ENCODE results near the gene CXCL3. TPM values are rescaled to one million over a fixed set of nuclear protein-coding genes. Genes with fewer than 3 reads are reported as not detected.

Gene CXCL3
- total and polyA plus RNA-seq, 2 experiments from 2014 or later: 3.6 to 19.5 TPM

DNA sequence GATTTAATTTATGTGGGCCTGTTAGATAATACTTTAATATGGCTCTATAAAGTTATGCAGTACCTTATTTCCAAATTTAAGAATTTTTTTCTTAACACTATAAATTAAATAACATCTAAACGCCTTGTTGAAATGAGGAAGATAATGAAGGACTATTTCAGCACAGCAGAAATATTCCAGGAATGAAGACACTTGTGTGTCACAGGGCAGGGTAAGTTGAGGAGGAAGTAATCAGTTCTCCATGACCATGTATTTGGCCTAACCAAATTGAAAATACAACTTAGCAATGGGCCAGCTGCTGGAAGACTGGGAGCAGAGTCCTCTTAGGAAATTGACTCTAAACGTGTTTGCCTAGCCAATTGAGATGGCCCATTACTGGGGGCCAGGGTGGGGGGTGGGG, 16.9 kb downstream of the CXCL3 start (continued):
- TF ChIP-seq, protein P1, sequence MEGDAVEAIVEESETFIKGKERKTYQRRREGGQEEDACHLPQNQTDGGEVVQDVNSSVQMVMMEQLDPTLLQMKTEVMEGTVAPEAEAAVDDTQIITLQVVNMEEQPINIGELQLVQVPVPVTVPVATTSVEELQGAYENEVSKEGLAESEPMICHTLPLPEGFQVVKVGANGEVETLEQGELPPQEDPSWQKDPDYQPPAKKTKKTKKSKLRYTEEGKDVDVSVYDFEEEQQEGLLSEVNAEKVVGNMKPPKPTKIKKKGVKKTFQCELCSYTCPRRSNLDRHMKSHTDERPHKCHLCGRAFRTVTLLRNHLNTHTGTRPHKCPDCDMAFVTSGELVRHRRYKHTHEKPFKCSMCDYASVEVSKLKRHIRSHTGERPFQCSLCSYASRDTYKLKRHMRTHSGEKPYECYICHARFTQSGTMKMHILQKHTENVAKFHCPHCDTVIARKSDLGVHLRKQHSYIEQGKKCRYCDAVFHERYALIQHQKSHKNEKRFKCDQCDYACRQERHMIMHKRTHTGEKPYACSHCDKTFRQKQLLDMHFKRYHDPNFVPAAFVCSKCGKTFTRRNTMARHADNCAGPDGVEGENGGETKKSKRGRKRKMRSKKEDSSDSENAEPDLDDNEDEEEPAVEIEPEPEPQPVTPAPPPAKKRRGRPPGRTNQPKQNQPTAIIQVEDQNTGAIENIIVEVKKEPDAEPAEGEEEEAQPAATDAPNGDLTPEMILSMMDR (conservative IDR thresholded peaks at IDR 0.05; ENCODE audit: low read depth in 2 of 2): no peak
- TF ChIP-seq CREB1 (CRISPR knock-in tag; IDR thresholded peaks at IDR 0.05; ENCODE audit: low read depth) (no peak), ZNF331 (CRISPR knock-in tag; IDR thresholded peaks at IDR 0.05; ENCODE audit: low read depth) (no peak), EZH2phosphoT487 (IDR thresholded peaks at IDR 0.05; ENCODE audit: unreplicated experiment) (no peak), EZH2 (IDR thresholded peaks at IDR 0.05; ENCODE audit: low read depth, unreplicated experiment) (no peak)
- TF ChIP-seq, protein P2, sequence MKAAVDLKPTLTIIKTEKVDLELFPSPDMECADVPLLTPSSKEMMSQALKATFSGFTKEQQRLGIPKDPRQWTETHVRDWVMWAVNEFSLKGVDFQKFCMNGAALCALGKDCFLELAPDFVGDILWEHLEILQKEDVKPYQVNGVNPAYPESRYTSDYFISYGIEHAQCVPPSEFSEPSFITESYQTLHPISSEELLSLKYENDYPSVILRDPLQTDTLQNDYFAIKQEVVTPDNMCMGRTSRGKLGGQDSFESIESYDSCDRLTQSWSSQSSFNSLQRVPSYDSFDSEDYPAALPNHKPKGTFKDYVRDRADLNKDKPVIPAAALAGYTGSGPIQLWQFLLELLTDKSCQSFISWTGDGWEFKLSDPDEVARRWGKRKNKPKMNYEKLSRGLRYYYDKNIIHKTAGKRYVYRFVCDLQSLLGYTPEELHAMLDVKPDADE (IDR thresholded peaks at IDR 0.05): no peak

DNA sequence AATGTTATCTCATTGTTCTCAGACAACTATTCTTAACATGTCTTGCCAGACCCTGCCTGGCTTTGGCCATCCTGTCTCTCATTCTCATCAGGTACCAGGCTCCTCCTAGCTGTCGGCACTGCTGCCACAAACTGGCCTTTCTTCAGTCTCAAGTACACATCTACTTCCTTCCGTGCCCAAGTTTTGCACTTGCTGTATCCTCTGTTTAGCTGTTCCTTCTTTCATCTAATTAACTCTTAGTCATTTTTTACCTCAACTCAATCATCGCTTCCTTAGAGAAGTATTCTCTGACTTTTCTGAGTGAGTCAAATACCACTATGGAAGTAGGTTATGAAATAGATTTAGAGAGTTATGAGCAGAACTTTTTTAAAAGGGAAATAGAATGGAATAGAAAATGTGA, 19.7 kb downstream of the CXCL3 start:
- ATAC-seq: no peak

More for the DNA sequence above, 19.7 kb downstream of the CXCL3 start:
- TF ChIP-seq EZH2 (IDR thresholded peaks at IDR 0.05; ENCODE audit: low read depth, unreplicated experiment): no peak
- no peak for TF ChIP-seq ZNF114 (CRISPR knock-in tag; IDR thresholded peaks at IDR 0.05)
- TF ChIP-seq, protein P2 (IDR thresholded peaks at IDR 0.05): no peak
- no peak for TF ChIP-seq JUNB (IDR thresholded peaks at IDR 0.05; ENCODE audit: unreplicated experiment)
- TF ChIP-seq POLR2AphosphoS5 (IDR thresholded peaks at IDR 0.05; ENCODE audit: low read depth): no peak
- TF ChIP-seq ZNF331 (CRISPR knock-in tag; IDR thresholded peaks at IDR 0.05; ENCODE audit: low read depth): no peak
- TF ChIP-seq, protein P1 (conservative IDR thresholded peaks at IDR 0.05; ENCODE audit: low read depth in 2 of 2): peak in 1 of 2 experiments; percentile 21; a peak in 1 of 4 replicates
- no peak overlapping the region for H3K27ac ChIP-seq (ENCODE audit: low read depth)
- H3F3A ChIP-seq (replicated peaks; ENCODE audit: low read depth): peaks cover 3% of the 10 kb centered on the region; the same call in 1 of the 2 replicates
- no peaks in the 10 kb centered on the region for H3K36me3 Mint-ChIP-seq (ENCODE audit: low read depth)
- no peaks in the 10 kb centered on the region for H4K20me1 ChIP-seq (replicated peaks; ENCODE audit: insufficient read depth)
- H3K79me2 ChIP-seq (replicated peaks; ENCODE audit: insufficient read depth): no peaks in the 10 kb centered on the region
- H3K27me3 ChIP-seq (ENCODE audit: insufficient read depth): no peaks in the 10 kb centered on the region
- H3K4me2 ChIP-seq: no peak overlapping the region
- H3K9me2 ChIP-seq (ENCODE audit: insufficient read depth): peaks cover 9% of the 10 kb centered on the region; the same call in 1 of the 2 replicates
- H3K4me1 Mint-ChIP-seq: peaks cover 25% of the 10 kb centered on the region; the same call in 2 of the 3 replicates
- no peak overlapping the region for H3K4me3 ChIP-seq
- no peak overlapping the region for H2AFZ ChIP-seq
- no peak overlapping the region for H3K27ac Mint-ChIP-seq
- no peaks in the 10 kb centered on the region for H3K36me3 ChIP-seq (ENCODE audit: insufficient read depth)
- no peaks in the 10 kb centered on the region for H3K27me3 Mint-ChIP-seq (ENCODE audit: insufficient read depth, low read depth, poor library complexity)
- no peak overlapping the region for H3K4me3 Mint-ChIP-seq
- no peak for DNase-seq (ENCODE audit: low spot score)
- peaks cover 21% of the 10 kb centered on the region for H3K4me1 ChIP-seq (ENCODE audit: insufficient read depth)
- H3K9me3 Mint-ChIP-seq: no peaks in the 10 kb centered on the region

Measured in GM23338 (cell line).